Activated naive CD8-positive, alpha-beta T cell treated with anti-CD3 and anti-CD28 coated beads for 36 hours (primary cell): Measurements from ENCODE around the gene MRGPRD. TPM values are rescaled to one million over a fixed set of nuclear protein-coding genes. Genes with fewer than 3 reads are reported as not detected.

Source experiments
- DNase-seq: peaks from one replicate; pipeline ENCODE4 v3.0.0; 2021
- H3K27ac Mint-ChIP-seq: one replicate; pipeline ENCODE4 v1.8.0; 2022; ENCODE audit warnings: mild to moderate bottlenecking, moderate library complexity, mixed read lengths
- H3K27me3 Mint-ChIP-seq: one replicate; pipeline ENCODE4 v1.8.0; 2022; ENCODE audit warnings: mild to moderate bottlenecking, mixed read lengths
- H3K36me3 Mint-ChIP-seq: one replicate; pipeline ENCODE4 v1.8.0; 2021; ENCODE audit warnings: mild to moderate bottlenecking, mixed read lengths
- H3K4me1 Mint-ChIP-seq: one replicate; pipeline ENCODE4 v1.8.0; 2021; ENCODE audit warnings: mixed read lengths
- H3K4me3 Mint-ChIP-seq: one replicate; pipeline ENCODE4 v1.8.0; 2022; ENCODE audit warnings: mild to moderate bottlenecking, moderate library complexity, mixed read lengths
- H3K9me3 Mint-ChIP-seq: one replicate; pipeline ENCODE4 v1.8.0; 2022; ENCODE audit warnings: mixed read lengths
- total RNA-seq, 2 experiments: library from RNA; stranded (reverse); gene quantifications; one replicate each; pipeline ENCODE4 v1.2.3, GENCODE V29; 2021

The MRGPRD gene, protein sequence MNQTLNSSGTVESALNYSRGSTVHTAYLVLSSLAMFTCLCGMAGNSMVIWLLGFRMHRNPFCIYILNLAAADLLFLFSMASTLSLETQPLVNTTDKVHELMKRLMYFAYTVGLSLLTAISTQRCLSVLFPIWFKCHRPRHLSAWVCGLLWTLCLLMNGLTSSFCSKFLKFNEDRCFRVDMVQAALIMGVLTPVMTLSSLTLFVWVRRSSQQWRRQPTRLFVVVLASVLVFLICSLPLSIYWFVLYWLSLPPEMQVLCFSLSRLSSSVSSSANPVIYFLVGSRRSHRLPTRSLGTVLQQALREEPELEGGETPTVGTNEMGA
- total RNA-seq, result not detected

DNA sequence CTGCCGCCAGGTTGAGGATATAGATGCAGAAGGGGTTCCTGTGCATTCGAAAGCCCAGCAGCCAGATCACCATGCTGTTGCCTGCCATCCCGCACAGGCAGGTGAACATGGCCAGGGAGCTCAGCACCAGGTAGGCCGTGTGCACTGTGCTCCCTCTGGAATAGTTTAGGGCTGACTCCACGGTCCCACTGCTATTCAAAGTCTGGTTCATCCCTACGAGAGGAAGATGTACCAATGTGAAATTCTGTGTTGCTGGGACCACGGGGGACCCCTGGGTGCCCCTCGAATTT, at the start of gene MRGPRD:
Gene MRGPRD (minus strand): TSS at position 211 of the 290 bp plus-strand sequence. CDS start 0 bp downstream, at position 211.
- Mint-ChIP-seq H3K27me3 (peaks cover 13% of the 10 kb centered on the region), H3K9me3 (peaks cover 7% of the 10 kb centered on the region), H3K4me1 (no peaks in the 10 kb centered on the region), H3K4me3 (no peak within 1 kb of the TSS), H3K36me3 (no peaks in the 10 kb centered on the region), H3K27ac (no peak within 1 kb of the TSS)
- no peak for DNase-seq

GRCh38 chr11:69030301-69030700, 49.5 kb upstream of the MRGPRD start:
- H3K4me1 Mint-ChIP-seq, result no peaks in the 10 kb centered on the region
- no peaks in the 10 kb centered on the region for H3K27me3 Mint-ChIP-seq
- no peaks in the 10 kb centered on the region for H3K9me3 Mint-ChIP-seq
- DNase-seq, result no peak
- H3K4me3 Mint-ChIP-seq, result no peak overlapping the region
- no peaks in the 10 kb centered on the region for H3K36me3 Mint-ChIP-seq
- H3K27ac Mint-ChIP-seq, result no peak overlapping the region

- no peaks in the 10 kb centered on the region for H3K4me1 Mint-ChIP-seq
- DNase-seq, result no peak
These were observed 47.1 kb upstream of the MRGPRD start for GRCh38 chr11:69027704-69028372.

DNA sequence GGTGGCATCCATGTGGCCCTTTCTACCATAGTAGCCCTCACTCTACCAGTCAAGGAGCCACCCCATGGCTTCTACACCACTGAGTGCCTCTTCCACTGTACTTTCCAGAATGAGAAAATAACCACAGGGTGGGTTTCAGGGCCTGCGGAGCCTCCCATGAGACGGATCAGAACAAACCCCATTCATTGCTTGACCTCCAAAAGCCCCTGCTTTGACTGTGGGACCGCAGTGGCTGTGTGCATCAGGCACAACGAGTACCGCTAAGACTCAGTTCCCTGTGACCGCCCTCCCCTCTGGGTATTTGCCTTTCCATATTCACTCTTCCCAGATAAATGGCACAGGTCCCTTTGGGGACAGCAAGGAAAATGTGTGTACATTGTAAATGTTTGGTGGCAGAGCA, 43.7 kb upstream of the MRGPRD start:
- H3K4me1 Mint-ChIP-seq, result no peaks in the 10 kb centered on the region
- H3K27ac Mint-ChIP-seq, result no peak overlapping the region
- no peak for DNase-seq
- no peak overlapping the region for H3K4me3 Mint-ChIP-seq
- H3K36me3 Mint-ChIP-seq, result no peaks in the 10 kb centered on the region
- no peaks in the 10 kb centered on the region for H3K9me3 Mint-ChIP-seq
- no peaks in the 10 kb centered on the region for H3K27me3 Mint-ChIP-seq

More at GRCh38 chr11:69027704-69028372, 47.1 kb upstream of the MRGPRD start:
- Mint-ChIP-seq H3K4me3 (no peak overlapping the region), H3K27ac (no peak overlapping the region), H3K9me3 (no peaks in the 10 kb centered on the region), H3K36me3 (no peaks in the 10 kb centered on the region), H3K27me3 (no peaks in the 10 kb centered on the region)

DNA sequence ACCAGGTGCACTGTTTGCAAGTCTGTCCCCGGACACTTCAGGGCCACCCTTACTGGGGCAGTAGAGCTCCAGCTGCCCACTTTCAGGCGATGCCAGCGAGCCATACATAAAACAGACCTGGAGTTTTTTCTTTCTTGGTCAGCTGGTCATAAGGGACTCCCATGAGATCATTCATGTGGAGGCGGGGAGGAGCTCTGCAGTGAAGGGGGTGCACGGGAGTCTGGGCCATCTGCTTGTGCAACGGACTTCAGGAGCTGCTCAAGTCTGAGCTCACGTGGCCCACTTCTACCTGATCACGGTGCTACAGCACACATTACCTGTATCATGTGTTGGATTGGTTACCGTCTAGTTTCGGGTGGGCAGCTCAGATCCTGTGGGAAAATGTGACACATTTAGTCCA, 41.5 kb upstream of the MRGPRD start:
- no peak overlapping the region for H3K4me3 Mint-ChIP-seq
- H3K27me3 Mint-ChIP-seq, result no peaks in the 10 kb centered on the region
- no peaks in the 10 kb centered on the region for H3K4me1 Mint-ChIP-seq
- no peaks in the 10 kb centered on the region for H3K36me3 Mint-ChIP-seq
- H3K27ac Mint-ChIP-seq, result no peak overlapping the region
- DNase-seq, result no peak
- no peaks in the 10 kb centered on the region for H3K9me3 Mint-ChIP-seq

DNA sequence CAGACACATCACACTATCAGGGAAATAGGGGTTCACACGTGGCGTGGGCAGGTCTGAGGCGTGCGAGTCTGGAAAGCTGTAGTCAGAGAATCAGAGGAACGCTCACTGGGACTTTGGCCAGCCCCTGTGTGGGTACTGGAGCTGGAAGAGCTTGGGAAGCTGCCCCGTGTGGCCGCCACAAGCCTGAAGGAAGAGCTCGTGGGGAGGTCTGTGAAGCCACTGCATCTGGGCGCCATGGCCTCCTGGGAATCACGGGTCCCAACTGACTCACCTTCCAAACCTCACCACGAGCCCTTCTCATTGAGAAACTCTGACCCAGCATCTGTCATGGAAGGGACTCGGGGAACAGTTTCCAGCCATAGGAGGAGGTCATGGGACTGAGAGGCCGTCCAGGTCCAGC, 38.1 kb upstream of the MRGPRD start:
- no peak for DNase-seq
- H3K4me1 Mint-ChIP-seq, result no peaks in the 10 kb centered on the region
- H3K27ac Mint-ChIP-seq, result no peak overlapping the region
- H3K27me3 Mint-ChIP-seq, result peaks cover 3% of the 10 kb centered on the region
- H3K9me3 Mint-ChIP-seq, result no peaks in the 10 kb centered on the region
- no peaks in the 10 kb centered on the region for H3K36me3 Mint-ChIP-seq
- H3K4me3 Mint-ChIP-seq, result no peak overlapping the region

DNA sequence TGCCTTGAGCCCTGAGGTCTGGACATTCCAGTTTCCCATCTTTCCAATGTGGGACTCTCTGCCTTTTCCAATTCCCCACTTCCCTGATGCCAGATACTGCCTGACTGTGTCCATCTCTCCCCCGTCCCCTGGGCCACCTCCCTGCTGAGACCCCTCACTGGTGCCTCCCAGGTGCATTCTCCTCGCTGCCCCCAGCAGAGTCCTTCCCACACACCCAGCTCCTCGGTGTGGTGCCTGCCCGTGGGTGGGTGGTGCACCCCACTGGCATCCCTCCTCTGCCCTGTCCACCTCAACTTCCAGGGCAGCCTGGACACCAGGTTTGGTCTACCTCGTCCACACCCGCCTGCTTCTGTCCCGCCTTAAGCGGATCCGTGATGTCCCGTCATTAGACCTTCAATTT, 37.2 kb upstream of the MRGPRD start:
- Mint-ChIP-seq H3K4me3 (no peak overlapping the region), H3K9me3 (no peaks in the 10 kb centered on the region), H3K27ac (no peak overlapping the region), H3K27me3 (peaks cover 10% of the 10 kb centered on the region), H3K36me3 (no peaks in the 10 kb centered on the region), H3K4me1 (no peaks in the 10 kb centered on the region)
- no peak for DNase-seq

GRCh38 chr11:69014898-69015549, 34.2 kb upstream of the MRGPRD start:
- Mint-ChIP-seq H3K4me3 (no peak overlapping the region), H3K9me3 (no peaks in the 10 kb centered on the region), H3K36me3 (no peaks in the 10 kb centered on the region), H3K27me3 (peaks cover 30% of the 10 kb centered on the region), H3K4me1 (no peaks in the 10 kb centered on the region), H3K27ac (no peak overlapping the region)
- DNase-seq, result no peak

DNA sequence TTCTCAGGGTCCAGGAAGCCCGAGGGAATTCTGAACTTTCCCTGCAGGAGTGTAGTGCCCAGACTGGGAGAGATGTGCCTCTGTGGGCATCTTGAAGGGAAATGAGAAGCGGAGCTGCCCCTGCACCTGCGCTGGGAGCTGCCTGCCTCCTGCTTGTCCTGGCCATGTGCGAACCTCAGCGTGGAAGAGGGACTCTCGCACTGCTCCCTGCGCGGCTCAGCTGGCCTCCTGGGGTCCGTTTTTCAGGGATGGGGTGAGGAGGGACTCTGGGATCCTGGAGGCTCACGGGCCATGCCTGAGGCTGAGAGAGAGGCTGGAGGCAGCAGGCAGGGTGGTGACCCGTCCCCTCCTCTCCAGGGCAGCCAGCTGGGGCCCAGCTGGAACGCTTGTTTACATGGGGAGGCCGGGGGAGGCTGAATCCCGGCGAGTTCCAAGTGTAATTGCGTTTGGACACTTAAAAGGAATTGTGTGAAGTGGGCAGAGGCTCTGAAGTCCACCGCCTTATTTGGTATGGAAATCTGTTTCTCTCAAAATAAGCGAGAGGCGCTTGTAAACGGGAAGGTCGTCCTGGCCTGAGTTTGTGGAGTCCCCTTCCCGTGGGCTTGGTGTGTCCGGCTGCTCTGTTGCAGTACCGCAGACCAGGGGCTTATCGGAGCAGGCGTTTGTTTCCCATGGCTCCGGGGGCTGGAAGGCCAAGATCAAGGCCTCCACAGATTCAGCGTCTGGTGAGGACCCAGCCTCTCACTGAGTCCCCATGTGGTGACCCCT, 33.5 kb upstream of the MRGPRD start:
- no peaks in the 10 kb centered on the region for H3K4me1 Mint-ChIP-seq
- H3K36me3 Mint-ChIP-seq, result no peaks in the 10 kb centered on the region
- no peak overlapping the region for H3K27ac Mint-ChIP-seq
- no peak for DNase-seq
- peaks cover 34% of the 10 kb centered on the region for H3K27me3 Mint-ChIP-seq
- H3K4me3 Mint-ChIP-seq, result no peak overlapping the region
- H3K9me3 Mint-ChIP-seq, result no peaks in the 10 kb centered on the region

GRCh38 chr11:69013009-69013951, 32.5 kb upstream of the MRGPRD start, which contains the start of gene MRGPRF:
TSS of gene MRGPRF (minus strand) at chr11:69013246. CDS start at chr11:69009901, 3,345 bp downstream.
- H3K9me3 Mint-ChIP-seq, result no peaks in the 10 kb centered on the region
- H3K27ac Mint-ChIP-seq, result no peak within 1 kb of the TSS
- peaks cover 37% of the 10 kb centered on the region for H3K27me3 Mint-ChIP-seq
- no peak within 1 kb of the TSS for H3K4me3 Mint-ChIP-seq
- no peaks in the 10 kb centered on the region for H3K36me3 Mint-ChIP-seq
- DNase-seq, result peak; percentile 23
- no peaks in the 10 kb centered on the region for H3K4me1 Mint-ChIP-seq

- H3K27ac Mint-ChIP-seq, result no peak overlapping the region
- peaks cover 42% of the 10 kb centered on the region for H3K27me3 Mint-ChIP-seq
- no peaks in the 10 kb centered on the region for H3K9me3 Mint-ChIP-seq
These were observed 31.6 kb upstream of the MRGPRD start for GRCh38 chr11:69012092-69013008.

DNA sequence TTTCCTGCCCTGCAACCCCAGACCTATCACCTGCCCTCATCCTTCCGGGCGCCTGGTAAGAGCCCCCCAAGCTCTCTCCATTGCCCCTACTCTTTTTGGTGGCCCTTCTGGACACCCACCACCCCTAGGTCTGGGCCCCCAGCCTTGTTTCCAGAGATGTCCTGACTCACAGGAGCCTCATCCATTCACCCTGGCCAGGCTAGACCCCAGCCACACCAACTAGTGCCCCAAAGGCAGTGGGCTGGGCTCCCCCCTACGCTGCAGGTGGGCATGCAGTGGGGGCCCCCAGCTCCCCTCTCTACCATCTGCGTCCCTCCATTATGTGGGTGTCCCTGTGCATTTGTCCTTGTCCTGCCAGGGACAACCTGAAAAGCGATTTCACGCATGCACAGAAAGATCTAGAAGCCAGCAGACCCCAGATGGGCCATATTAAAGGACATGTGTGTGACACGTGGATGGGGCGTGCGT, 30.9 kb upstream of the MRGPRD start:
- no peak overlapping the region for H3K27ac Mint-ChIP-seq
- peaks cover 44% of the 10 kb centered on the region for H3K27me3 Mint-ChIP-seq
- H3K36me3 Mint-ChIP-seq, result no peaks in the 10 kb centered on the region
- no peaks in the 10 kb centered on the region for H3K9me3 Mint-ChIP-seq
- DNase-seq, result no peak
- no peak overlapping the region for H3K4me3 Mint-ChIP-seq
- no peaks in the 10 kb centered on the region for H3K4me1 Mint-ChIP-seq

More at GRCh38 chr11:69012092-69013008, 31.6 kb upstream of the MRGPRD start:
- Mint-ChIP-seq H3K4me3 (no peak overlapping the region), H3K4me1 (no peaks in the 10 kb centered on the region), H3K36me3 (no peaks in the 10 kb centered on the region)
- no peak for DNase-seq

- no peaks in the 10 kb centered on the region for H3K4me1 Mint-ChIP-seq
- H3K4me3 Mint-ChIP-seq, result no peak overlapping the region
- H3K9me3 Mint-ChIP-seq, result no peaks in the 10 kb centered on the region
- DNase-seq, result peak; percentile 57
- peaks cover 44% of the 10 kb centered on the region for H3K27me3 Mint-ChIP-seq
- no peak overlapping the region for H3K27ac Mint-ChIP-seq
- no peaks in the 10 kb centered on the region for H3K36me3 Mint-ChIP-seq
These were observed 30.3 kb upstream of the MRGPRD start for GRCh38 chr11:69010964-69011623.
